Measurements from ENCODE around the gene GFI1B. TPM values are rescaled to one million over a fixed set of nuclear protein-coding genes. Genes with fewer than 3 reads are reported as not detected.
"Not testable (repeated sequence)": the region's sequence is repeated elsewhere in the genome, so short reads cannot be mapped to it uniquely, and the experiment has no call there.

GFI1B gene
- total RNA-seq, 2 donors from 2014 or later = 0.44 TPM; not detected in 1

DNA sequence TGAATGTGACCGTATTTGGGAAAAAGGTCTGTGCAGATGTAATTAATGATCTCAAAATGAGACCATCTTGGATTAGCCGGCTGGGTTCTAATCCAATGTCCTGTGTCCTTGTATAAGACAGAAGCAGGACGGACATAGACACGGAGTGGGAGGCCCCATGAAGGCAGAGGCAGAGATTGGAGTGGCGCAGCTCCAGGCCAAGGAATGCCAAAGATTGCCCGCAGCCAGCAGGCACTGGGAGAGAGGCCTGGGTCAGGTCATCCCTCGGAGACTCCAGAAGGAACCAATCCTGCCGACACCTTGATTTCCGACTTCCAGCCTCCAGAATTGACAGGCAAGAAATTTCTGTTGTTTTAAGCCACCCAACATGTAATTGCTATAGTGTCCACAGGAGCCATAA is 13.0 kb upstream of the GFI1B start:
- H3K9ac ChIP-seq (ENCODE audit: extremely low read depth, low read length, poor library complexity, severe bottlenecking) = no peak overlapping the region
- H3K27ac ChIP-seq (ENCODE audit: low read depth, low read length) = no peak overlapping the region
- no peak overlapping the region for H3K4me3 Mint-ChIP-seq
- peaks cover 1% of the 10 kb centered on the region for H3K4me1 Mint-ChIP-seq
- H3K27ac Mint-ChIP-seq = no peak overlapping the region
- no peaks in the 10 kb centered on the region for H3K36me3 Mint-ChIP-seq (ENCODE audit: low read depth)
- H3K27me3 ChIP-seq (ENCODE audit: control insufficient read depth, insufficient read depth, low read length, poor library complexity, severe bottlenecking) = peaks cover 4% of the 10 kb centered on the region
- H3K36me3 ChIP-seq (ENCODE audit: control insufficient read depth, insufficient read depth, low read length) = no peaks in the 10 kb centered on the region
- H3K9me3 Mint-ChIP-seq = no peaks in the 10 kb centered on the region
- H3K4me3 ChIP-seq (ENCODE audit: low read length) = no peak overlapping the region
- H3K9me3 ChIP-seq (ENCODE audit: control insufficient read depth, low read length) = no peaks in the 10 kb centered on the region
- WGBS, 2 experiments (ENCODE audit: insufficient coverage in 1 of 2, insufficient read length in 1 of 2) = 92 to 97% methylated on average over 9 of the region's 9 CpGs
- no peak for DNase-seq
- no peak for TF ChIP-seq CTCF (conservative IDR thresholded peaks at IDR 0.05)
- H3K27me3 Mint-ChIP-seq (ENCODE audit: insufficient read depth) = no peaks in the 10 kb centered on the region
- H3K4me1 ChIP-seq (ENCODE audit: control insufficient read depth, insufficient read depth, low read length) = no peaks in the 10 kb centered on the region

GRCh38 chr9:132967908-132968307 is 10.6 kb upstream of the GFI1B start:
- H3K27ac Mint-ChIP-seq; H3K27me3 Mint-ChIP-seq (ENCODE audit: insufficient read depth): not testable (repeated sequence)

DNA sequence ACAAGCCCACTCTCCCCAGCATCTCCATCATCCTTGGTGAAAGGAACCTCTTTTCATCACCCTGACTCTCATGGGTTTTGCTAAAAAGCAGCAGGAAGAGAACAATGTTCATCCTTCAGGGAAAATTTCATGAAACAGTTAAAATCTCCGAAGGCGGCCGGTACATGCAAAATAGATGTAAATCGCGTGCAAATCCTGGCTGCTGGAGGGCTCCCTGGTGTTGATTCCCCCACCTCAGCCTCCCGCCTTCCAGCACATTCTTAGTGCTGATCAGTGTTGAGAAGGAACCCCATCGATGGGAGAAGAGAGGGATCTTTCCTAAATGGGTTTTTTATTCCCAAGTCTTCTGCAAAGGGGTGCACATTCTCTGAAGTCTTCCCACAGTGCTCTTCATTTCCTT is 8.7 kb upstream of the GFI1B start:
- Mint-ChIP-seq H3K4me1 (peaks cover 1% of the 10 kb centered on the region), H3K36me3 (ENCODE audit: low read depth) (no peaks in the 10 kb centered on the region), H3K9me3 (no peaks in the 10 kb centered on the region), H3K27me3 (ENCODE audit: insufficient read depth) (peaks cover 19% of the 10 kb centered on the region), H3K27ac (no peak overlapping the region), H3K4me3 (no peak overlapping the region)
- Histone ChIP-seq H3K9me3 (ENCODE audit: control insufficient read depth, low read length) (no peaks in the 10 kb centered on the region), H3K27ac (ENCODE audit: low read depth, low read length) (no peak overlapping the region), H3K27me3 (ENCODE audit: control insufficient read depth, insufficient read depth, low read length, poor library complexity, severe bottlenecking) (peaks cover under 1% of the 10 kb centered on the region), H3K36me3 (ENCODE audit: control insufficient read depth, insufficient read depth, low read length) (no peaks in the 10 kb centered on the region), H3K4me3 (ENCODE audit: low read length) (no peak overlapping the region), H3K4me1 (ENCODE audit: control insufficient read depth, insufficient read depth, low read length) (no peaks in the 10 kb centered on the region), H3K9ac (ENCODE audit: extremely low read depth, low read length, poor library complexity, severe bottlenecking) (no peak overlapping the region)
- no peak for DNase-seq
- no peak for TF ChIP-seq CTCF (conservative IDR thresholded peaks at IDR 0.05)
- 79 to 80% methylated on average over 7 of the region's 7 CpGs for WGBS, 2 experiments (ENCODE audit: insufficient coverage in 1 of 2, insufficient read length in 1 of 2)

More at GRCh38 chr9:132967908-132968307, 10.6 kb upstream of the GFI1B start:
- not testable (repeated sequence) for H3K36me3 ChIP-seq (ENCODE audit: control insufficient read depth, insufficient read depth, low read length); H3K4me3 ChIP-seq (ENCODE audit: low read length); H3K9me3 ChIP-seq (ENCODE audit: control insufficient read depth, low read length); DNase-seq; H3K36me3 Mint-ChIP-seq (ENCODE audit: low read depth); H3K27me3 ChIP-seq (ENCODE audit: control insufficient read depth, insufficient read depth, low read length, poor library complexity, severe bottlenecking); H3K9me3 Mint-ChIP-seq; H3K4me3 Mint-ChIP-seq; H3K4me1 Mint-ChIP-seq; H3K9ac ChIP-seq (ENCODE audit: extremely low read depth, low read length, poor library complexity, severe bottlenecking); H3K4me1 ChIP-seq (ENCODE audit: control insufficient read depth, insufficient read depth, low read length); H3K27ac ChIP-seq (ENCODE audit: low read depth, low read length)
- WGBS, 2 experiments (ENCODE audit: insufficient coverage in 1 of 2, insufficient read length in 1 of 2) = 93% methylated on average over 3 of the region's 3 CpGs; no CpG with 5 or more reads in 1 of the 2 experiments
